Effector CD8-positive, alpha-beta T cell (primary cell): ENCODE measurements around the gene CENPC.
"Not testable (repeated sequence)": the region's sequence is repeated elsewhere in the genome, so short reads cannot be mapped to it uniquely, and the experiment has no call there.

Source experiments
- DNase-seq: peaks from one replicate; lab custom pipeline; 2025; lab: John Stamatoyannopoulos, UW

The CENPC gene

DNA sequence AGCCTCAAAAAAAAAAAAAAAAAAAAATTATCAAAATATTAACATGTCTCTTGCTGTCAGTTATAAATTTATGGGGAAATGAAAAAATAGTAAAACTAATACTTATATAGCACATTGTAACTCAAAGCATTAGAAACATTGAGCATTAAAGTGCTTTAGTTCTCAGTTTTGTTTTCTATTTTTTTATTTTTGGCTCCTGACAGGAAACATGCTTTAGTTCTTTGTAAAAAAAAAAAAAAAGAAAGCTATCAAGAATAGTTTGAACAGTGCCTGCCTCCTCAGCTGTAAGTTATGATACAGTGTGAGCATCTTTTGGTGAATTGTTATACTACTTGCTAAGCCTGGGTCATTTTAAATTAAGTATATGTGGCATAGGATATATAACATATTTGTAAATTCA, 5.1 kb upstream of the CENPC start:
- no peak for DNase-seq

DNA sequence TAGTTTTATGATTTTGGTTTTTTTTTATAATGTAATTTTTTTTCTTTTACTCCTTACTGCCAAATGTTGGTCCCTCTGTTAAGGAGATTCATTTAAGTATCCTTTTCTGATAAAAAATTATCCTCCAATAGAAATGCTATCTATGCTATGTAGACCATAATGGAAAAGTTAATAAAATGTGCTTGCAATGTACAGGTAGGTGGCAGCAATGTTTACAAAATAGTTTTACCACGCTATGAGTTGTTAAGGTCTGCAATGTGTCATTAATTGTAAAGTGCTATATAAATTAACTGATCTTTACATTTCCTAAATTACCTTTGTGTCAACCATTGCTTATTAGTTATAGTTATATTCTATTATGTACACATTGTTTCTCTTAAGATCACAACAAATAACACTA, 3.8 kb upstream of the CENPC start:
- DNase-seq = no peak

DNA sequence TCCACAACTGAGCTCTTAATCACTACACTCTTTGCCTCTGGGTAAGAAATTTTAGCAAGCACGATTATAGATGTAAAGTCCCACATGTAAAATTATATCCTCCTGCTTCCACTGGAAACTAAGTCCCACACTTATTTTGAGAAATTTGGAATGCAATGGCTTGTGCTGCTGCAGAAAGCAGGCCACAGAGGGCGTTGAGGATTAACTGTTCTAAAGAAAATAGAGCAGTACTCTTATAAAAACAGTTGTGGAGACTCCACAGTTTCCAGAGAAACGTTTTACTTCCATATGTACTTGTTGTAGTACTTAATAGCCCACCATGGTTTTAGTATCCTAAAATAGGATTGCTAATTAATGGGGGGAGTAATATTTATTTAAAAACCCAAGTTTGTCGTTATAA, 1.7 kb upstream of the CENPC start:
- DNase-seq = no peak

DNA sequence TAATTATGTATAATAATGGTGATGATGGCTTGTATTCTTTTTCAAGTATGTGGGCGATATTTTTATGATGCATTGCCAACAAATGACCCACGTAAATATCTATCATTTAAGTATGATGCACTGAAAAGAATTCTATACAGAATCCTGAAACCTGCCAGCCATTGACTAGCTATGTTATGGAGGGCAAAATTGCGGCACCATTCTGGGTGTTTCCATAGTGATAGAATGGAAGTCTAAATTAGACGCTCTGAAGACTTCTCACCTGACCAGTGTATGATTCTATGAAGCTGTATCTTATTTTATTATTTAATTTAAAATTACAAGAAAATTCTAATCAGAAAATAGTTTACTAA, 677 bp upstream of the CENPC start:
- DNase-seq = no peak

DNA sequence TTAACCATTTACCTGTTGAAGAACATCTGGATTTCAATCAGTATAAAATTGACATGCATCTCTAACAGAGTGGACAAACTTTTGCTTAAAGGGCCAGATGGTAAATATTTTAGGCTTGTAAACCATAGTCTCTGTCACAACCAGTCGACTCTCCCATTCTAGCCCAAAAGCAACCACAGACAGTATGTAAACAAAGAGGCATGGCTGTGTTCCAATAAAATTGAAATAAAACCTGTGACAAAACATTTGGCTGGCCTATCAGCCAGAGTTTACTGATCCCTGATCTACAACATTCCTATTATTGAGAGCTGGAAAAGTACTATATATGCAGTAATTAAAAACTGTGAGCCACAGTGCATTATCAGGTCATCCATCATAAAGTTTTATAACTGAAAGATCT, 3.2 kb downstream of the CENPC start:
- DNase-seq = no peak

DNA sequence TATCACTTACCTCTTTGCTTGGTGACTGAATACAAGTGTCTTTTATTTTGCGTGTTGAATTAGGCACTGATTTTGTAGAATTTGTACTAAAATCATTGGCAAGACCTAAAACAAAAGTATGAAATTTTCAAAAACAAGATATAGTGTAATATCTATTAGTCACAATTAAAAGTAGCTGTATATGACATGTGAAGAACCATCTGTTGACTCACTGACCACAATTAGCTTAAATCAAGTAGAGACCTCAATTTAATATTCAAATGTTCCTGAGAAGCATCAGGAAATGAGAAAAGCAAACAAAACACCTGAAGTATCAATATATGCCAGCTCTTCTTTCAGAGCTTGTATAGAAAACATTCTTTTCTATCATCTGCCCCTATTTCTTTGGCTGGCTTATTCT, 5.5 kb downstream of the CENPC start:
- DNase-seq = no peak

DNA sequence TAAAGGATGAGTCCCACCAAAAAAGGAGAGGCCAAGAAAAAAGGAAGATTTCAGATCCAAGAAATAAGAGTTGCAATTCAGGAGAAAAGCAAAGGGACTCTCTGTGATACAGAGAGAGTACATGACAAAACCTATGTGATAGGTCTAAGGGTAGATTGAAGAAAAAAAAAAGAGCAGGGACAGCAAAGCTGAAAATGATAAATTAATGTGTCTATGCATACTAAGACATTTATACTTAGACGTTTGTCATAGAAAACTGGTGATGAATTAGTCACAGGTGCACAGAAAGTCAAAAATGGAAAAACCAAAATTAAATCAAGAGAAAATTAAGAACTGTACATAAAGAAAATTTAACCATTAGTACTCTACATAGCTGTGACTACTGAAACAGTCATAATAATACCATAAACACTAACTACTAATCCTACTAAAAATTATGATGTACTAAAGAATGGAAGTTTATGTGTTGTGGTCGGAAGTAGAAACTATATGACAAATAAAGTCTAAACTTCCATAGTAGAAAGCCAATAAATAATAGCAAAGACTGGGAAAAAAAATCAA, 9.9 kb downstream of the CENPC start:
- DNase-seq = no peak

DNA sequence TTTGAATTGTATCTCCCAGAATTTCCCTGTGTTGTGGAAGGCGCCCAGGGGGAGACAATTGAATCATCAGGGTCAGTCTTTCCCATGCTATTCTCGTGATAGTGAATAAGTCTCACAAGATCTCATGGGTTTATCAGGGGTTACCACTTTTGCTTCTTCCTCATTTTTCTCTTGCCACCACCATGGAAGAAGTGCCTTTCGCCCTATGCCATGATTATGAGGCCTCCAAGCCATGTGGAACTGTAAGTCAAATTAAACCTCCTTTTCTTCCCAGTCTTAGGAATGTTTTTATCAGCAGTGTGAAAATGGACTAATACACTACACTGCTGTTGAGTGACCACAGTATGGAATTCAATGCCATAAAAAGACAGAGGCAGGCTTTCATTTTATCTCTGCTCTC, 12.2 kb downstream of the CENPC start:
- DNase-seq = no peak

DNA sequence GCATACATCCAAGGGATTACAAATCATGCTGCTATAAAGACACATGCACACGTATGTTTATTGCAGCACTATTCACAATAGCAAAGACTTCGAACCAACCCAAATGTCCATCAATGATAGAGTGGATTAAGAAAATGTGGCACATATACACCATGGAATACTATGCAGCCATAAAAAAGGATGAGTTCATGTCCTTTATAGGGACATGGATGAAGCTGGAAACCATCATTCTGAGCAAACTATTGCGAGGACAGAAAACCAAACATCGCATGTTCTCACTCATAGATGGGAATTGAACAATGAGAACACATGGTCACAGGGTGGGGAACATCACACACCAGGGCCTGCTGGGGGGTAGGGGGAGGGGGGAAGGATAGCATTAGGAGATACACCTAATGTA, 12.9 kb downstream of the CENPC start:
- not testable (repeated sequence) for DNase-seq

DNA sequence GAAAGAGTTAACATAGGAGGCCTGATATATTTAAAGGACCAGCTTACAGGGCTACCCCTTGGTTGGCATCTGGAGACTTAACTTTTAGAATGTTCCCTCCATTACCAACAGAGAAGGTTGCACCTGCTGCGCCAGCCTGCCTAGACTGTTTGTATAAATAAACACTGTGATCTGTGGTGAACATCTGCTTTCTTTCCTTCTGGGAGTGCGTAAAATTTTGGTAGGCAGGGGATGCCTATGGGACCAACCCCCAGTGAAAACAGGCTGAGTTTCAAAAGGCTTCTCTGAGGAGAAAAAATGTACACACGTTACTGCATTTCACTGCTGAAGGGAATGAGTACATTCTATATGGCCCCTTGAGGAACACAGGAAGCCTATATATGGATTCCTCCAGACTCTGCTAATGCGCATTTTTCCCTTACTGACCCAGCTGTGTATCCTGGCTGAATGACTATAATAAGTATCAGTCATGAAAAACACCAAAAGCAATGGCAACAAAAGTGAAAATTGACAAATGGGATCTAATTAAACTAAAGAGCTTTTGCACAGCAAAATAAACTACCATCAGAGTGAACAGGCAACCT, 13.8 kb downstream of the CENPC start:
- no peak for DNase-seq

DNA sequence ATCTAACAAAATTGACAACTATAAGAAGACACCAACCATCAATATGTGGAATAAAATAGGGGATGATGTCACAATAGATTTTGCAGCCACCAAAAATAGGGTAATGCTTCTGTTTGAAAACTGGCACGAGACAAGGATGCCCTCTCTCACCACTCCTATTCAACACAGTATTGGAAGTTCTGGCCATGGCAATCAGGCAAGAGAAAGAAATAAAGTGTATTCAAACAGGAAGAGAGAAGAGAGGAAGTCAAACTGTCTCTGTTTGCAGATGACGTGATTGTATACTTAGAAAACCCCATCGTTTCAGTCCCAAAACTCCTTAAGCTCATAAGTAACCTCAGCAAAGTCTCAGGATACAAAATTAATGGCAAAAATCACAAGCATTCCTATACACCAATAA, 21.2 kb downstream of the CENPC start:
- not testable (repeated sequence) for DNase-seq

DNA sequence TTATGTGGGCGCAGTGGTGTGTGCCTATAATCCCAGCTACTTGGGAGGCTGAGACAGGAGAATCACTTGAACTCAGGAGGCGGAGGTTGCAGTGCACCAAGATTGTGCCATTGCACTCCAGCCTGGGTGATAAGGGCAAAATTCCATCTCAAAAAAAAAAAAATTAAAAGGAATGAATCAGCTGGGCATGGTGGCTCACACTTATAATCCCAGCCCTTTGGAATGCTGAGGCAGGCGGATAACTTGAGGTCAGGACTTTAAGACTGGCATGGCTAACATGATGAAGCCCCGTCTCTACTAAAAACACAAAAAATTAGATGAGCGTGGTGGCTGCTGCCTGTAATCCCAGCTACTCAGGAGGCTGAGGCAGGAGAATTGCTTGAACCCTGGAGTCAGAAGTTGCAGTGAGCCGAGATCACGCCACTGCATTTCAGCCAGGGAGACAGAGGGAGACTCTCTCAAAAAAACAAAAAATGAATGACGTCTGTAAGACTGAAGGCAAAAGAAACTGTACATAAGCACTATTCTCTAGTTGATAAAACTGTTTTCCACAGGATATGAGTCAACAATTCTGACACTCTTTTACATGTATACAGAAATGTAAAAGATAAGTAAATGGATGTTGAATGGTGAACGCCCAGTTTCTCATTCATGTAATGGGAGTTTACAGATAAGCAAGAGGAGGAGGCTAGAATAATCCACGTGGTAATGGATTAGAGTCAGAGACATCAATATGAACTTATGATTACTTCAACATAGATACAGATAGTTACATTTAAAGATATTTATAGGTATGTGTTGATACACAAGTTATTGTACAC, 22.2 kb downstream of the CENPC start:
- no peak for DNase-seq

DNA sequence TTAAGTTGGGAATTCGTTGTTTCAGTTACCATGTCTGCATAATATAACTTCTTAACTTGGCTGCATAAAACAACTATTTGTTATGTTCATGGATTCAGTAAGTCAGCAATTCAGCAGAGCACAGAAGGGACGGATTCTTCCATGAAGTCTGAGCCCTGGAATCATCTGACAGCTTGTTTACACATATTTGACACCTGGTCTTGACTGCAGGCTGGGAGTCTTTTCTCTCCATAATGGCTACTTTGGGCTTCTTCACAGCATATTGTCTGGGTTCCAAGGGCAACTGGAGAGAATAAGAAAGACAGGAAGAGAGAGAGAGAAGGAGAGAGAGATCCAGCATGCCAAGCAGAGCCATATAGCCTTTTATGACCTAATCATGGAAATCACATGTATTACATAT, 23.1 kb downstream of the CENPC start:
- DNase-seq = no peak

DNA sequence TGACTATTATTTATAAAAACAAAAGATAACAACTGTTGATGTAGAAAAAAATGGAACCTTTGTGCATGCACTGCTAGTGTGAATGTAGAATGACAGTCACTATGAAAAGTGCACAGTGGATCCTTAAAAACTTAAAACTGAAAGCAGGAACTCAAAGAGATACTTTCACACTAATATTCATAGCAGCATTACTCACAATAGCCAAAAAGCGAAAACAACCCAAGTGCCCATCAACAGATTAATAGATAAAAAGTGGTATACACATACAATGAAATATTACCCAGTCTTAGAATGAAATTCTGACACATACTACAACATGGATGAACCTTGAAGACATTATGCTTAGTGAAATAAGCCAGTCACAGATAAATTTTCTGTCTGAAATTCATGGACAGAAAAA, 23.8 kb downstream of the CENPC start:
- no peak for DNase-seq

DNA sequence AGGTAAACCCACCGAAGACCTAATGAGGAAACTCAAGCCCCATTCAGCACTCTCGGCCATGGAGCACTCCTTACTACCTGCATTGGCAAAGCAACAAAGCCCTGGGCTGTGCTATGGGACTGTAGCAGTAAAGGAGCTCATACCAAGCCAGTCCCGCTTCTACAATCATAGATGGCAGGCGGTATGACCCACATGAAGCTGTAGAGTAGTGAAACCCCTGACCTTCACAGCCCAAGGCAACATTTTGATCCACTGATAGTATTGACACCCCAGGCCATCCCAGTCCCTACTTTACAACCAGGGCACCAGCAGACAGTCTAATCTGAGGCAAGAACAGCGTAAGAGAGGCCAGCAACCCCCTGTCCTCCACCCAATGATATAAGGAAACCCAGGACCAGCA, 25.2 kb downstream of the CENPC start:
- no peak for DNase-seq

DNA sequence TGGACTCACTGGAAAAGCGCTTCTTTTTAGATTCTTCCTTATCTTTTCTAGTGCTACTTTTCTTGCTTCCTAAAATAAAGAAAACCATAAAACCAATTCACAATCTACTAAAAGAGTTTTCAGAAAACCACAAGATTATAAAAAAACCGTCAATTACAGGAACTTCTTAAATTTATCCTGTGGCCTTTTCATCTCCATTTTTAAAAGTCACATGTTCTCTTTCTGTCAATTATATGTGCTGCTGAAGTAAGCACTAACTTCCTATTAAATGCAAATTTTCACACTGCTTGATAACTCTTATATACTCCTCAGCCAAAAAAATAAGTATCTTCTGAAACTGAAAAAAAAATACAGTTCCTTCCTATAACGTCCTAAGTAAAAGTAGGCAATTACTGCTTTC, 32.8 kb downstream of the CENPC start:
- DNase-seq = no peak

DNA sequence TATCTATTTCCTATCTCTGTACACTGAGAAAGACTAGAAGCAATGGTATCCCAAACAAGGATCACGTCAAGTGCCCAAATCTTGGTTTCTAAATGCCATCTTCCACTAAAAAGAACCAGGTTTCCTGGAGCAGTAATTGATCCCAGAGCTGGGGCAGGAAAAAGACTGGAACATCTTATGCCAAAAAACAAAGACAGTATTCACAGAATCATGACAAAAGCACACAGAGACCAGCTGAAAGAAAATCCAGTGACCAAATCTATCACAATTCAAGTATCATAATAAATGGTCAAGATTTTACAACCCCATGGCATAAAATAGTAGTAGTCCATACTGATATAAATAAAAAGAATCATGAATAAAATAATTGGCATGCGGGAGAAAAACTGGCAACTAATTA, 44.9 kb downstream of the CENPC start:
- DNase-seq = no peak

DNA sequence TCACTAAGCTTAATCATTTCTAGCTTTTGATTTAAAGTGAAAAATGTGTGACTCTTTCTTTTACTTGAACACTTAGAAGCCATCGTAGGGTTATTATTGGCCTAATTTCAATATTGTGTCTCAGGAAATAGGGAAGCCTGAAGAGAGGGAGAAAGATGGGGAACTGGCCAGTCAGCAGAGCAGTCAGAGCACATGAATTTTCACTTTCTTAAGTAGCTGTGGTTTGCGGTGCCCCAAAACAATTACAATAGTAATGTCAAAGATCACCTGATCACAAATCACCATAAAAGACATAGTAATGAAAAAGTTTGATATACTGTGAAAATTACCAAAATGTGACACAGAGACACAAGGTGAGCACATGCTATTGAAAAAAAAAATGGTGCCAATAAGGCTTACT, 45.5 kb downstream of the CENPC start:
- DNase-seq = no peak

DNA sequence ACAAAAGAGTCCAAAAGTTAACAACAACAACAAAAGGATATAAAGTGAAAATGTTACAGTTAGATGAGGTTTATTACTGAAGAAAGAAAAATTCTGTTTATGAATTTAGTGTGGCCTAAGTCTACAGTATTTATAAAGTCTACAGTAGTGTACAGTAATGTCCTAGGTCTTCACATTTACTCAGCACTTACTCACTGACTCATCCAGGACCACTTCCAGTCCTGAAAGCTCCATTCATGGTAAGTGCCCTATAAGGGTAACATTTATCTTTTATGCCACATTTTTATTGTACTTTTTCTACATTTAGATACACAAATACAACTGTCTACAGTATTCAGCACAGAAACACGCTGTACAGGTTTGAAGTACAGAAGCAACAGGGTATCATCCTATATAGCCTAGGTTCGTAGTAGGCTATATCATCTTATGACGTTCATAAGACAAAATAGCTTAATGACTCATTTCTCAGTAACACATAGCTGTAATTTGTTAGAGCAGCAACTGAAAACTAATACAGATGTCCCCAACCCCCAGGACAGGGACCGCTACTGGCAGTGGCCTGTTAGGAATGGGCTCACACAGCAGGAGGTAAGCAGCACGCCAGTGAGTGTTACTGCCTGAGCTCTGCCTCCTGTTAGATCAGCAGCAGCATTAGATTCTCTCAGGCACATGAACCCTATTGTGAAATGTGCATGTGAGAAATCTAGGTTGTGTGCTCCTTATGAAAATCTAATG, 61.3 kb downstream of the CENPC start:
- no peak for DNase-seq

DNA sequence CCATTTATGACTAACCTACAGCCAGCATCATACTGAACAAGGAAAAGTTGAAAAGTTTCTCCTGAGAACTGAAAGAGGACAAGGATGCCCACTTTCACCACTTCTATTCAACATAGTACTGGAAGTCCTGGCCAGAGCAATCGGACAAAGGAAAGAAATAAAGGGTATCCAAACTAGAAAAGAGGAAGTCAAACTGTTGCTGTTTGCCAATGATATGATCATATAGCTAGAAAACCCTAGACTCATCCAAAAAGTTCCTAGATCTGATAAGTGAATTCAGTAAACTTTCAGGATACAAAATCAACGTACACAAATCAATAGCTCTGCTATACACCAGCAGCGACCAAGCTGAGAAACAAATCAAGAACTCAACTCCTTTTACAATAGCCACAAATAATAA, 64.5 kb downstream of the CENPC start:
- DNase-seq = no peak

DNA sequence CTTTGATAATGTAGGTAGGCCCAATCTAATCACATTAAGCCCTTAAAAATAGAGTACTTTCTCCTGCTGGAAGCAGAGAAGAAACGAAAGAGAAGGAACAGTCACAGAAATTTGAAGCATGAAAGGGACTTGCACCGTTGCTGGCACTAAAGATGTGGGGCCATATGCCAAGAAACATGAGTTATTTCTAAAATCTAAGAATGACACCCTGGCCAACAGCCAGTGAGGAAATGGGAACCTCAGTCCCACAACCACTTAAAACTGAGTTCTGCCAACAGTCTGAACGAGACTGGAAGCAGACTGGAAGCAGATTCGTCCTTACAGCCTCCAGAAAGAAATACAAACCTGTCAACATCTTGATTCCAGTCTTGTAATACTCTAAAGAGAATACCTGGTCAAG, 70.1 kb downstream of the CENPC start:
- DNase-seq = no peak

DNA sequence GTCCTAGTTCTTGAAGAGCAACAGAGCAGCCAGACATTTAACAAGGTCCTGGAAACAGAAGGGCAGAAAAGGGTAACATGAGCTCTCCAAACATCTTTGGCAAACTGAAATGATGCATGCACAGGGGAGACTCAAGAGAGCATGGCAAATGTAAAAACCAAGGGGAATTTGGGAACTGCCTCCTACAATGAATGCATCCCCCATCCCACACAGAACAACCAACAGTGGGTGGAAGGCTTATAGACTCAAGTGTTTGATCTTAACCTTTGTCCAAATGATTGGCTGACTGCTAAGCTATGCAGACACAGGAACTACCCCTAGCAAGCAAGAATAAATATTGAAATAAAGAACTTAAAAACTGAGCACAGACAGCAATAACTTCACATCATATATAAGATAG, 74.4 kb downstream of the CENPC start:
- DNase-seq = no peak

DNA sequence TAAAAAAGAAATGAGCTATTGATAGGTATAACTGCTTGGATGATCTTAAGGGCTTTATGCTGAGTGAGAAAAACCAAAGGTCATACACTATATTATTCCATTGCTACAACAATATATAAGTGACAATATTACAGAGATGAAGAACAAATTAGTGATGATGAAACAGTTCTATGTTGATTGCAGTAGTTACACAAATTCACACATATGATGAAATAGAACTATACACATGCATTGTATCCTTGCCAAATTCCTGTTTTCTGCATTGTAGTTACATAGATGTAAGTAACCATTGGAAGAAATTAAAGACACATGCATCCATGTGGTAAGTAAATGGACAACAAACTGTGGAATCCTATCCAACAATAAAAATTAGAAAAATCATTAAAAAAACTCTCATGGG, 76.5 kb downstream of the CENPC start:
- DNase-seq = no peak
